Measurements from ENCODE around the gene NFIX. TPM values are rescaled to one million over a fixed set of nuclear protein-coding genes. Genes with fewer than 3 reads are reported as not detected.

Gene NFIX
- total and polyA plus RNA-seq, 2 donors = 2.0 to 10.5 TPM

DNA sequence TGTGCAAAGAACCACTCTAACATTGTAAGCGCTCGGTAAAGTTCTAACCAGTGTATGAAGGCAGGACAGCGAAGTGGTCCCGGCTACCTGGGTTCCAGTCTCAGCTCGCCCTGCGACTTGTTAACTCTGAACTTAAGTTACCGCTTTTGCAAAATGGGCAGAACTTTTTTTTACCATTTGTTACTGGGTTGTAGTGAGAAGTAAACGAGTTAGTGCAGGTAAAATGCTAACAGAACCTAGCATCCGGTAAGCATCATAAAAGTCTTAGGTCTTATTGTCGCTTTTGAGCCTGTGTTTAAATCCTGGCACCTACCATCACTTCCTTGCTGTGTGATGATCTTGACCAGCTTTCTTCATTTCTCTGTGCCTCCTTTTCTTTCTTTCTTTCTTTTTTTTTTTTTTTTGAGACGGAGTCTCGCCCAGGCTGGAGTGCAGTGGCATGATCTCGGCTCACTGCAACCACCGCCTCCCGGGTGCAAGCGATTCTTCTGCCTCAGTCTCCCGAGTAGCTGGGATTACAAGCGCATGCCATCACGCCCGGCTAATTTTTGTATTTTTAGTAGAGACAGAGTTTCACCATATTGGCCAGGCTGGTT, 122.0 kb downstream of the NFIX start:
- H3K9me3 ChIP-seq (ENCODE audit: control insufficient read depth in 2 of 2, insufficient read depth in 1 of 2, low read length in 1 of 2) = no peaks in the 10 kb centered on the region
- no peaks in the 10 kb centered on the region for H3K27me3 ChIP-seq (ENCODE audit: control insufficient read depth in 2 of 2, insufficient read depth in 1 of 2, low read length in 1 of 2)
- H3K36me3 ChIP-seq (ENCODE audit: control insufficient read depth in 2 of 2, insufficient read depth in 2 of 2, low read length in 1 of 2) = peaks cover 10 to 19% of the 10 kb centered on the region in 2 donors
- peaks cover 14 to 36% of the 10 kb centered on the region in 2 donors for H3K4me1 ChIP-seq (ENCODE audit: control insufficient read depth in 2 of 2, insufficient read depth in 2 of 2, low read length in 2 of 2)
- DNase-seq (ENCODE audit: low read depth in 6 of 9, low spot score in 9 of 9) = peak in 1 of 9 donors; percentile 65
- 21% methylated on average over 20 of the region's 20 CpGs for WGBS
- peak overlapping the region; percentile 70 to 81 for H3K27ac ChIP-seq (ENCODE audit: low read depth in 1 of 2, low read length in 1 of 2)
- H3K4me3 ChIP-seq (ENCODE audit: low read length in 2 of 2) = peak overlapping the region; percentile 79 to 88

DNA sequence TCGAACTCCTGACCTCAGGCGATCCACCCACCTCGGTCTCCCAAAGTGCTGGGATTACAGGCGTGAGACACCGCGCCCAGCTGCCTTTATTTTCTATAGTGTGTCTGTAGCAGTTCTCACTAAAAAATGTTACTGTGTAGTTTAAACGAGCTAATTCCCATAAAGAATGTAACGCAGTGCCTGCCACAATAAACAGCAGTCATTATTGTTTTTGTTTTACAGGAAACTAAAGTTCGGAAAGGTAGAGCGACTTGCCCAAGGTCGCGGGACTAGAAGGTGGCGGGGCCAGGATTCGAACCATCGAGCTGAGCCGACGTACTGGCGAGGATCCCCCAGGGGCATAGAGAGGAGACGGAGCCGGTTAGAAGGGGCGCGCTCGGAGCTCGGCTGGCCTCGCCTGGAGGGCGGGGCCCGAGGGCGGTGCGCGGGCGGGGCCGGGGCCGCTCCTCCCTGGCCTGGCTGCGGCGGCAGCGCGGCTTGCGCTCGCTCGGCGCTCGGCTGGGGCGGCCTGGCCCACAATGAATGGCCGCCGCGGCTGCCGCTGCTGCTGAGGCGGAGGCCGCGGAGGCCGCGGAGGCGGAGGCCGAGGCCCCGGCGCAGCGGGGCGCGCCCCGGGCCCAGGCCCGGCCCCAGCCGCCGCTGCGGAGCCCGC, 122.6 kb downstream of the NFIX start, which contains the start of gene NACC1:
NACC1 (plus strand) TSS at position 493 of the 652 bp plus-strand sequence. CDS start 16,944 bp downstream, outside the sequence.
- Histone ChIP-seq H3K36me3 (ENCODE audit: control insufficient read depth in 2 of 2, insufficient read depth in 2 of 2, low read length in 1 of 2) (peaks cover 4 to 18% of the 10 kb centered on the region in 2 donors), H3K27ac (ENCODE audit: low read depth in 1 of 2, low read length in 1 of 2) (peak within 1 kb of the TSS; percentile 70 to 81), H3K4me1 (ENCODE audit: control insufficient read depth in 2 of 2, insufficient read depth in 2 of 2, low read length in 2 of 2) (peaks cover 14 to 36% of the 10 kb centered on the region in 2 donors), H3K9me3 (ENCODE audit: control insufficient read depth in 2 of 2, insufficient read depth in 1 of 2, low read length in 1 of 2) (no peaks in the 10 kb centered on the region), H3K4me3 (ENCODE audit: low read length in 2 of 2) (peak within 1 kb of the TSS; percentile 86 to 88), H3K27me3 (ENCODE audit: control insufficient read depth in 2 of 2, insufficient read depth in 1 of 2, low read length in 1 of 2) (no peaks in the 10 kb centered on the region)
- WGBS = 3% methylated on average over 65 of the region's 65 CpGs
- DNase-seq (ENCODE audit: low read depth in 6 of 9, low spot score in 9 of 9) = peak in 7 of 9 donors; percentile 69 to 93 (median 84)

DNA sequence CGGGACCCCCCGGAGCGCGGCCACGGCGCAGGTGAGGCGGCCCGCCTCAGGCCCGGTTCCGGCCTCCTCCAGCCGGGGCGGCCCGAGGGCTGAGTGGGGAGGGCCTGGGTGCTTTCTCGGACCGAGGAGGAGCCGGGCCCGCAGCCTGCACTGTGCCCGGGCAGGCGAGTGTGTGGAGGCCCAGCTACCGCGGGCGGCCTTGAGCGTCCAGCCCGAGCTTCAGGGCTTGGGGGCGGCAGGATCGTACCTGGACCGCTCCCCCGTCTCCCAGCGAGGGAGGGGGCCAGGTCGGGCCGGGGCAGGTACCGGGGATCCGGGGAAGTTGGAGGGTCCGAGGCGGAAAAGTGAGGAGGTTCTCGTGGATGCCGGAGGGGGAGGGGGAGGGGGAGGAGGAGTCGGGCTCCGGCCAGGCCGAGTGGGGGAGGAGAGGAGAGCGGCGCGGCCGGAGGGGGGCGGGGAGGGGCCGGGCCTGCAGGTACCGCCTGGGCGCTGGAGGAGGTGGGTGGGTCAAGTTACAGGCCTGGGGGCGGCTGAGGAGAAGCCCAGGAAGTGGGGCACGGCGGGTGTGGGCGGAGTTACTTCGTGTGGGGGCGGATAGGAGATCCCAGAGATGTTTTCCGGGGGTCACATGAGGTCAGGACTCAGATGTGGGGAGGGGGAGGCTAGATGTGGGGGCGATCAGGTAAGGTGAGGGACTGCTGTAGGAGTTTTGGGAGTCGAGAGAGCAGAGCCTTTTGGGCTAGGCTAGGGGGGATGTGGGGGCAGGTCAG, 123.3 kb downstream of the NFIX start:
- H3K4me3 ChIP-seq (ENCODE audit: low read length in 2 of 2) = peak overlapping the region; percentile 86 to 88
- peaks cover 14 to 36% of the 10 kb centered on the region in 2 donors for H3K4me1 ChIP-seq (ENCODE audit: control insufficient read depth in 2 of 2, insufficient read depth in 2 of 2, low read length in 2 of 2)
- peak in 1 of 9 donors; percentile 57 for DNase-seq (ENCODE audit: low read depth in 6 of 9, low spot score in 9 of 9)
- peaks cover 3 to 17% of the 10 kb centered on the region in 2 donors for H3K36me3 ChIP-seq (ENCODE audit: control insufficient read depth in 2 of 2, insufficient read depth in 2 of 2, low read length in 1 of 2)
- H3K27me3 ChIP-seq (ENCODE audit: control insufficient read depth in 2 of 2, insufficient read depth in 1 of 2, low read length in 1 of 2) = no peaks in the 10 kb centered on the region
- 1% methylated on average over 57 of the region's 57 CpGs for WGBS
- no peaks in the 10 kb centered on the region for H3K9me3 ChIP-seq (ENCODE audit: control insufficient read depth in 2 of 2, insufficient read depth in 1 of 2, low read length in 1 of 2)
- H3K27ac ChIP-seq (ENCODE audit: low read depth in 1 of 2, low read length in 1 of 2) = peak overlapping the region; percentile 37 to 40

DNA sequence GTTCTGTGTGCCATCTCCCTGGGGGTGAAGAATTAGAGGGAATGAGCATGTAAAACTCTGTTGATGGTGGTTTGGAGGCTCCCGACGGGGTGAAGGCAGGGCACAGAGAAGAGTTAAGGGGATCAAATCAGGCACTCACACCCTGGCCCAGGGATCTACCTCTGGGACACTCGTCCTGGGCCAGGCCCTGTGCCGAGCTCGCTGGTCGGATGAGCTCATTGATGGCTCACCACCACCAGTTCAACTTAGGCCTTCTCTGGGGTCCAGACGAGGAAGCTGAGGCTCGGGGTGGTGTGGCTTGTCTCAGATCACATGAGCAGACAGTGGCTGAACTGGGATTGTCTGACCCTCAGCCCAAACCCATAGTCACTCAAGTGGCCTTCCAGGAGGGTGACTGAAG, 124.4 kb downstream of the NFIX start:
- Histone ChIP-seq H3K4me1 (ENCODE audit: control insufficient read depth in 2 of 2, insufficient read depth in 2 of 2, low read length in 2 of 2) (peaks cover 14 to 36% of the 10 kb centered on the region in 2 donors), H3K27ac (ENCODE audit: low read depth in 1 of 2, low read length in 1 of 2) (no peak overlapping the region), H3K4me3 (ENCODE audit: low read length in 2 of 2) (no peak overlapping the region), H3K36me3 (ENCODE audit: control insufficient read depth in 2 of 2, insufficient read depth in 2 of 2, low read length in 1 of 2) (peaks cover 2 to 17% of the 10 kb centered on the region in 2 donors), H3K9me3 (ENCODE audit: control insufficient read depth in 2 of 2, insufficient read depth in 1 of 2, low read length in 1 of 2) (no peaks in the 10 kb centered on the region), H3K27me3 (ENCODE audit: control insufficient read depth in 2 of 2, insufficient read depth in 1 of 2, low read length in 1 of 2) (no peaks in the 10 kb centered on the region)
- WGBS = 95% methylated on average over 8 of the region's 8 CpGs
- DNase-seq (ENCODE audit: low read depth in 6 of 9, low spot score in 9 of 9) = no peak

DNA sequence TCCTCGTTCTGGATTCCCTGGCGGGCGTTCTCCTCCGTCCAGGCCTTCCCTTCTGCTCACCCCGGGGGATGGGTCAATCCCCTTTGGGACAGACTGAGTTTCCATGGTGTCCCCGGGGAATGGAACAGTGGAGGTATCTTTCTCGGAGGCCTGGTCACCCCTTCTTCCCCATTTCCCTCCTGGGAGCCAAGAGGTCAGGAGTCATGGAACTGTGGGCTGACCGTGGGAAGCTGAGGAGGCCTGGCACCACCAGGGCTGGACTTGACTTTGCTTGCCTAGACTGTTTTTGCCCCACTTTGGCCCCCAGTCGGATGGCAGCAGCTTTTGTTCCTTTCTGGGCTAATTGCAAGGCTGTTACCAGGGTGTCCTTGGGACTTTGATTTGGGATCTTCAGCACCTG, 124.8 kb downstream of the NFIX start:
- Histone ChIP-seq H3K27me3 (ENCODE audit: control insufficient read depth in 2 of 2, insufficient read depth in 1 of 2, low read length in 1 of 2) (no peaks in the 10 kb centered on the region), H3K4me1 (ENCODE audit: control insufficient read depth in 2 of 2, insufficient read depth in 2 of 2, low read length in 2 of 2) (peaks cover 14 to 36% of the 10 kb centered on the region in 2 donors), H3K27ac (ENCODE audit: low read depth in 1 of 2, low read length in 1 of 2) (no peak overlapping the region), H3K4me3 (ENCODE audit: low read length in 2 of 2) (no peak overlapping the region), H3K36me3 (ENCODE audit: control insufficient read depth in 2 of 2, insufficient read depth in 2 of 2, low read length in 1 of 2) (peaks cover 5 to 17% of the 10 kb centered on the region in 2 donors), H3K9me3 (ENCODE audit: control insufficient read depth in 2 of 2, insufficient read depth in 1 of 2, low read length in 1 of 2) (no peaks in the 10 kb centered on the region)
- DNase-seq (ENCODE audit: low read depth in 6 of 9, low spot score in 9 of 9) = no peak
- 96% methylated on average over 9 of the region's 9 CpGs for WGBS

DNA sequence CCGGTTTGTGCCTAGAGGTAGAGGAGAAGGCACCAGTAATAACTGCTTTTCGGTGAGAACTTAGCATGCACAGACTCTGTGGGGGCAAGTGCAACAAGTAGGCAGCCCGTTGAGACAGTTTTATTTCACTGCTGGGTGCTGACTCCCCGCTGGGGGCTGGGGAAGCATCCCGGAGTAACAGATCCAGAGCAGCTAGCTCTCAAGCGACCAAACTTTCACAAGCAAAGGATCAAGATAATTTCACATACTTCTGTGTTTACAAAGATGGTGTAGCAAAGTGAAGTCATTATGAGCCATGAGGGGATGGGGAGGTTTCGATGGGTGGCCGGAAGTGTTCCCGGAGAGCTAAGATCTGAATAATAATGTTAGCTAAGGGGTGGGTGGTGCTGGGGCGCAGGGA, 125.5 kb downstream of the NFIX start:
- Histone ChIP-seq H3K36me3 (ENCODE audit: control insufficient read depth in 2 of 2, insufficient read depth in 2 of 2, low read length in 1 of 2) (peaks cover 6 to 17% of the 10 kb centered on the region in 2 donors), H3K9me3 (ENCODE audit: control insufficient read depth in 2 of 2, insufficient read depth in 1 of 2, low read length in 1 of 2) (no peaks in the 10 kb centered on the region), H3K27ac (ENCODE audit: low read depth in 1 of 2, low read length in 1 of 2) (no peak overlapping the region), H3K4me1 (ENCODE audit: control insufficient read depth in 2 of 2, insufficient read depth in 2 of 2, low read length in 2 of 2) (peaks cover 14 to 29% of the 10 kb centered on the region in 2 donors), H3K4me3 (ENCODE audit: low read length in 2 of 2) (no peak overlapping the region), H3K27me3 (ENCODE audit: control insufficient read depth in 2 of 2, insufficient read depth in 1 of 2, low read length in 1 of 2) (no peaks in the 10 kb centered on the region)
- 97% methylated on average over 10 of the region's 10 CpGs for WGBS
- no peak for DNase-seq (ENCODE audit: low read depth in 6 of 9, low spot score in 9 of 9)

DNA sequence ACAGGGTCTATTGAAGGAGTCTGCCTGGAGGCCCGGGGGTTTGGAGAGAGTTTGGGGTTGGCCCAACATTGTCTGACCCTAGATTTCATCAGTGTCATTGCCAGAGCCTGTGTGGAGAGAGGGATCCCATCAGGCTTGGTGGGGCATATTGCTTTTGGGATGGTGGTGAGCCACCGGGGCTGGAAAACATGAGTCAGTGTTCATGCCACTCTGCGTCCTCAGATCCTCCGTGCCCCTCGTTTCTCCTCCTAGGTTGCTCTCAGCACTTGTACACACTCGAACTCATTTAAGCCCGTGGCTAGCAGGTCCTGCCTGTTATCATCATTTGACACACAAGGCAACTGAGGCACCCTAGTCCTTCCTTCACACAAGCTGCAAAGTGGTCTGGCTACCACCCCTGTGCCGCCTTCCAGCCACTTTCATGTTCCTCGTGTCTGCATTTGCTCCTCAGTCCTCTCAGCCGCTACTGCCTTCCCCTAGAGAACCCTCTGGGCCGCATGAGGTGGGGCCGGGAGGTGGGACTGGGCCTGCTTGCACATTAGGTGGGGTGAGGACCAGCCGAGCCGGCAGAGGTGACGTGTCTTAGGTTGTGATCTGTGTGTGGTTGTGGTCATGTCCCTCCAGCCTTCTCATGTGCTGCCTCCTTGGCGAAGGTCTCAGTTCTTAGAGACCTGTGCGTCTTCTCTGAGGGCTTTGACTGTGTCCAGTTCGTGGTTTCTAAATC, 126.4 kb downstream of the NFIX start:
- 95% methylated on average over 18 of the region's 18 CpGs for WGBS
- no peak overlapping the region for H3K4me3 ChIP-seq (ENCODE audit: low read length in 2 of 2)
- no peak for DNase-seq (ENCODE audit: low read depth in 6 of 9, low spot score in 9 of 9)
- H3K36me3 ChIP-seq (ENCODE audit: control insufficient read depth in 2 of 2, insufficient read depth in 2 of 2, low read length in 1 of 2) = peaks cover 10 to 20% of the 10 kb centered on the region in 2 donors
- H3K27me3 ChIP-seq (ENCODE audit: control insufficient read depth in 2 of 2, insufficient read depth in 1 of 2, low read length in 1 of 2) = no peaks in the 10 kb centered on the region
- H3K27ac ChIP-seq (ENCODE audit: low read depth in 1 of 2, low read length in 1 of 2) = no peak overlapping the region
- no peaks in the 10 kb centered on the region for H3K9me3 ChIP-seq (ENCODE audit: control insufficient read depth in 2 of 2, insufficient read depth in 1 of 2, low read length in 1 of 2)
- peaks cover 11 to 24% of the 10 kb centered on the region in 2 donors for H3K4me1 ChIP-seq (ENCODE audit: control insufficient read depth in 2 of 2, insufficient read depth in 2 of 2, low read length in 2 of 2)

DNA sequence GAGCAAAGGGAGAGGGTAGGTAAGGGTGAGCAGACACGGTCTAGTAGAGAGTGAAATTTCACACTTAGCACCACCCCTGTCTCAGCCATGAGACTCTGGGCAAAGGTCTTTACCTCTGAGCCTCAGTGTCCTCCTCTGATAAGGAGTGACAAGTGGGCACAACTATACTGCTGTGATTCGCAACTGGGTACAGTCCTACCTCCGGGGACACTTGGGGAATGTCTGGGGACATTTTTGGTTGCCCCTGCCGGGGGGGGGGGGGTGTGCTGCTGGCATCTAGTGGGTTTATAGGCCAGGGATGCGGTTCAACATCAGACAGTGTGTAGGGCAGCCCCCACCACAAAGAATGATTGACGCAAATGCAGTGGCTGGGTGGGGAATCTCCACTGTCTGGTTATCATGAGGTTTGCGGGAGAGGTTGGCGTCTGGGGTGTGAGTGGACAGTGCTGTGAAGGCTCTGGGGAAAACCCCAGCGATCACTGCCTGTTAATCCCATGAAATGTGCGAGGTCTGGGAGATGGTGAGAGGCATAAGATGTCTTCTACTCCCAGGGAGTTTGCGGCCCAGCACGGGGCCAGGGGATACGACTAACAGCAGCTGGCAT, 127.1 kb downstream of the NFIX start:
- no peak overlapping the region for H3K4me3 ChIP-seq (ENCODE audit: low read length in 2 of 2)
- H3K4me1 ChIP-seq (ENCODE audit: control insufficient read depth in 2 of 2, insufficient read depth in 2 of 2, low read length in 2 of 2) = peaks cover 7 to 17% of the 10 kb centered on the region in 2 donors
- no peak for DNase-seq (ENCODE audit: low read depth in 6 of 9, low spot score in 9 of 9)
- no peaks in the 10 kb centered on the region for H3K9me3 ChIP-seq (ENCODE audit: control insufficient read depth in 2 of 2, insufficient read depth in 1 of 2, low read length in 1 of 2)
- no peaks in the 10 kb centered on the region for H3K27me3 ChIP-seq (ENCODE audit: control insufficient read depth in 2 of 2, insufficient read depth in 1 of 2, low read length in 1 of 2)
- H3K27ac ChIP-seq (ENCODE audit: low read depth in 1 of 2, low read length in 1 of 2) = no peak overlapping the region
- peaks cover 11 to 22% of the 10 kb centered on the region in 2 donors for H3K36me3 ChIP-seq (ENCODE audit: control insufficient read depth in 2 of 2, insufficient read depth in 2 of 2, low read length in 1 of 2)
- 96% methylated on average over 13 of the region's 13 CpGs for WGBS
